Astrocyte (in vitro differentiated cells and primary cell): ENCODE results near the gene SLC25A25.

ENCODE experiments used
- EZH2 ChIP-seq: IDR thresholded peaks from 2 replicates; pipeline ENCODE4 v1.6.1; 2012; ENCODE audit warnings: mild to moderate bottlenecking, low read length, inconsistent platforms; ENCODE audit not compliant: insufficient read depth
- TF ChIP-seq, protein P1 (sequence below): IDR thresholded peaks from 2 replicates; pipeline ENCODE4 v1.5.1; 2011; ENCODE audit warnings: low read depth, mild to moderate bottlenecking, inconsistent platforms, low read length, moderate library complexity; ENCODE audit not compliant: insufficient read depth

DNA sequence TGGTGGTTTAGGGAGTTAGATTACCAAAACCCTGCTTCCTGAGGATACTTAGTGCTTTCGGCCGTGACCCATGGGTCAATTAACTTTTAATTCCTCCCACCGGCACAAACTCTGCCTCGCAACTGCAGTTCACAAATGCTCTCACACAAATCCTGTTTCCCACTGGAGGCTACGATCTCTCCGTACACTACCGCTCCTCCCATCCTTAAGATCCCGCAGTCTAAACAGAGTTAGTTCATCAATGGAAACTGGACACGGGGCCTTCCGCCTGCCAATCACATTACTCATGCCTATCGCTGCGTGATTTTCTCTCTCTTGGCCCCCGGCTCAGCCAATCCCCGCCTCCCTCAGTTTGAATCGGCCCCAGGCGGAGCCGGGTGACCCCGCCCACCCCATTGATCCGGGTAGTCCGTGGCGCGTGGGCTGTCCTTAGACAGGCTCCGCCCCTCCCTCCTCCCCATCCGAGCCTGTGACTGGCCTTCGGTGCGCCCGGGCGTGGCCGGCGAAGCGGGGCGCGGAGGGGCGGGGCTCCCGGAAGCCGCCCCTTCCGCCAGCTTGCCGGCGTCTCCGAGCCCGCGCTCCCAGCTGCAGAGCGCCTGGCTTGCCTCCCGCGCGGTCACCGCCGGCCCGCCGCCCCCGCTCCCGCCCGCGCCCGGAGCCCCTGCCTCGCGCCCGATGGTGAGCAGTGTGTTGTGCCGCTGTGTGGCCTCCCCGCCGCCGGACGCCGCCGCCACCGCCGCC, at the start of gene SLC25A25:
- TF ChIP-seq, protein P1, sequence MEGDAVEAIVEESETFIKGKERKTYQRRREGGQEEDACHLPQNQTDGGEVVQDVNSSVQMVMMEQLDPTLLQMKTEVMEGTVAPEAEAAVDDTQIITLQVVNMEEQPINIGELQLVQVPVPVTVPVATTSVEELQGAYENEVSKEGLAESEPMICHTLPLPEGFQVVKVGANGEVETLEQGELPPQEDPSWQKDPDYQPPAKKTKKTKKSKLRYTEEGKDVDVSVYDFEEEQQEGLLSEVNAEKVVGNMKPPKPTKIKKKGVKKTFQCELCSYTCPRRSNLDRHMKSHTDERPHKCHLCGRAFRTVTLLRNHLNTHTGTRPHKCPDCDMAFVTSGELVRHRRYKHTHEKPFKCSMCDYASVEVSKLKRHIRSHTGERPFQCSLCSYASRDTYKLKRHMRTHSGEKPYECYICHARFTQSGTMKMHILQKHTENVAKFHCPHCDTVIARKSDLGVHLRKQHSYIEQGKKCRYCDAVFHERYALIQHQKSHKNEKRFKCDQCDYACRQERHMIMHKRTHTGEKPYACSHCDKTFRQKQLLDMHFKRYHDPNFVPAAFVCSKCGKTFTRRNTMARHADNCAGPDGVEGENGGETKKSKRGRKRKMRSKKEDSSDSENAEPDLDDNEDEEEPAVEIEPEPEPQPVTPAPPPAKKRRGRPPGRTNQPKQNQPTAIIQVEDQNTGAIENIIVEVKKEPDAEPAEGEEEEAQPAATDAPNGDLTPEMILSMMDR = no peak
- no peak for TF ChIP-seq EZH2
